ENCODE results near the gene RUNX1.

RUNX1 gene

DNA sequence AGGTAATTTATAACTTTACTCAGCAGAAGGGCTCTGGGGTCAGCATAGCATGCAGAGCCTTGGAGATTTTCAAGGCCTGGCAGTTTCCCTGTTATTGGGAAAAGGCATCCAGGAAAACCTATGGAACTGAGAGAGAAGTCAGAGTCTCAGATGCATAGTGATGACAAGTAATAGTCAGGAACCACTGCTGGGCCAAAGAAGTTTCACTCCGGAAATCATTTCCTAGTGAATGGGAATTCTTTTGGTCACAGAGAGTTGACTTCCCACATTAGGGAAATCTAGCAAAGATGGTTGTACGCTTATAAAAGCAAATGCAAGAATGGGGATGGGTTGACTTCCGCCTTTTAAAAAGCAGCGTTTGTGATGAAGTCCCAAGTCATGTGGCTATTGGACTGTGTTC, 28.4 kb upstream of the RUNX1 start:
- TF ChIP-seq ZFX (IDR thresholded peaks at IDR 0.05) = no peak
- TF ChIP-seq CTCF (conservative IDR thresholded peaks at IDR 0.05) = no peak
- no peak overlapping the region for H3K27ac ChIP-seq

DNA sequence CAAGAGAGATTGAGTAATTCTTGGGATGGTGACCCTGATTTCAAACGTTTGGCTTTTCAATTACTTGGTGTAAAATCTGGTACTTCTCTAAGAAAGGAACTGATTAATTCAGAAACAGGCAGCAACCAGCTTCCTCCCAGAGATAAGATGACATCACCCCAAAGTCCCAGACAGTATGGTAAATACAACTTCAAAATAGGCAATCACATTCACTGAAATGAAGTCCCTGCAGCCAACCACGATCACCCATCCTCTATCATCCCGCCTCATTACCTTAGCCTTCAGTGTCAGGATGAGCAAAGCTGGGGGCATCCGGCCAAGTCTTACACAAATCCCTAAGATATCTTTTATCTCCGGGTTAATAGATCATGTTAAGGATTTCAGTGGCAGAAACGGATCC, 26.4 kb upstream of the RUNX1 start:
- TF ChIP-seq ZFX (IDR thresholded peaks at IDR 0.05) = no peak
- TF ChIP-seq CTCF (conservative IDR thresholded peaks at IDR 0.05) = no peak

GRCh38 chr21:35072960-35073359, 23.9 kb upstream of the RUNX1 start:
- no peak overlapping the region for H3K27ac ChIP-seq
- TF ChIP-seq ZFX (IDR thresholded peaks at IDR 0.05) = no peak
- no peak for TF ChIP-seq CTCF (conservative IDR thresholded peaks at IDR 0.05)

More for the DNA sequence above, 26.4 kb upstream of the RUNX1 start:
- H3K27ac ChIP-seq = no peak overlapping the region

GRCh38 chr21:35072557-35072956, 23.5 kb upstream of the RUNX1 start:
- no peak overlapping the region for H3K27ac ChIP-seq
- TF ChIP-seq CTCF (conservative IDR thresholded peaks at IDR 0.05) (no peak), ZFX (IDR thresholded peaks at IDR 0.05) (no peak)

- no peak overlapping the region for H3K27ac ChIP-seq
- TF ChIP-seq CTCF (conservative IDR thresholded peaks at IDR 0.05) (no peak), ZFX (IDR thresholded peaks at IDR 0.05) (no peak)
Observed at GRCh38 chr21:35071347-35071746, 22.2 kb upstream of the RUNX1 start.

DNA sequence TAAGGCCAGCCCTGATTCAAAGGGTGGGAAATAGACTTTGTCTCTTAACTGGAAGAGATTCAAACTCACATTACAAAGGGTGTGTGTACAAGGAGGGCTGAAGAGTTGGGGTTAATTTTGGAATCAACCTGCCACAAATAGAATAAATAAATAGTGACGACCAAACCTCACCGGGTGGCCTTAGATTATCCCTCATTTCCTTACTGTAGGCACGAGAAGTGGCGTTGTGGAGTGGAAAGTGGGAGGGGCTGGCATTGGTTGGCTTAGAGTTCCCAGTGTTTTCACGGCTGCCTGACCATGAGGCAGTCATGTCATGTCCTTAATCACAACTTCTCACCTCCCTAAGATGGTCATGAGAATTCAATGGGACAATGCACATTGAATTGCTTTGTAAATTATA, 21.3 kb upstream of the RUNX1 start:
- H3K27ac ChIP-seq = no peak overlapping the region
- TF ChIP-seq CTCF (conservative IDR thresholded peaks at IDR 0.05) = no peak
- no peak for TF ChIP-seq ZFX (IDR thresholded peaks at IDR 0.05)

DNA sequence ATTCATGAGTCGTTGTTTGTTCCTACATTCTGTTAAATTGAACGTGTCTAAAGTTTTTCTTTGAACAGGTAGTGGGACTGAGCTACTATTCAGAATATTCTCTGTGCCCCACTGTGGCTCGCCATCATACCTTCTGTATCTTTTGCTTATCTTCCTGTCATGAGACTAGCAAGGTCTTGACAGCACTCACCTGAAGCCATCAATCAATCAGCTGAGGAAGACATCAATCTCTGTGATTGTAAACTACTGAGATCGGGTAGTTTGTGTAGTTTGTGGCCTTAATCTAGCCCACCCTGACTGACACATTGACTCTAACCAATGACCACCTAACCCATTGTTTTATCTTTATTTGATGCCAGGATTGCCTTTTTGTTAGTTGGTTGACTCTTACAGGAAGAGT, 17.7 kb upstream of the RUNX1 start:
- TF ChIP-seq ZFX (IDR thresholded peaks at IDR 0.05) (no peak), CTCF (conservative IDR thresholded peaks at IDR 0.05) (no peak)
- H3K27ac ChIP-seq = no peak overlapping the region

Data from C4-2B (cell line).